ENCODE data around the gene LHFPL3.
A peak's percentile ranks its signal among the peaks of the same experiment; 100 is the strongest.

The LHFPL3 gene

GRCh38 chr7:104415700-104416099 lies 87.3 kb downstream of the LHFPL3 start:
- no peak for DNase-seq (ENCODE audit: low read depth)
- H3K4me3 ChIP-seq (ENCODE audit: low read depth, low read length), result no peak overlapping the region
- TF ChIP-seq, protein P1, sequence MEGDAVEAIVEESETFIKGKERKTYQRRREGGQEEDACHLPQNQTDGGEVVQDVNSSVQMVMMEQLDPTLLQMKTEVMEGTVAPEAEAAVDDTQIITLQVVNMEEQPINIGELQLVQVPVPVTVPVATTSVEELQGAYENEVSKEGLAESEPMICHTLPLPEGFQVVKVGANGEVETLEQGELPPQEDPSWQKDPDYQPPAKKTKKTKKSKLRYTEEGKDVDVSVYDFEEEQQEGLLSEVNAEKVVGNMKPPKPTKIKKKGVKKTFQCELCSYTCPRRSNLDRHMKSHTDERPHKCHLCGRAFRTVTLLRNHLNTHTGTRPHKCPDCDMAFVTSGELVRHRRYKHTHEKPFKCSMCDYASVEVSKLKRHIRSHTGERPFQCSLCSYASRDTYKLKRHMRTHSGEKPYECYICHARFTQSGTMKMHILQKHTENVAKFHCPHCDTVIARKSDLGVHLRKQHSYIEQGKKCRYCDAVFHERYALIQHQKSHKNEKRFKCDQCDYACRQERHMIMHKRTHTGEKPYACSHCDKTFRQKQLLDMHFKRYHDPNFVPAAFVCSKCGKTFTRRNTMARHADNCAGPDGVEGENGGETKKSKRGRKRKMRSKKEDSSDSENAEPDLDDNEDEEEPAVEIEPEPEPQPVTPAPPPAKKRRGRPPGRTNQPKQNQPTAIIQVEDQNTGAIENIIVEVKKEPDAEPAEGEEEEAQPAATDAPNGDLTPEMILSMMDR (IDR thresholded peaks at IDR 0.05; ENCODE audit: control insufficient read depth, extremely low read depth, insufficient read depth), result peak; percentile 22; the same call in 1 of the 2 replicates

DNA sequence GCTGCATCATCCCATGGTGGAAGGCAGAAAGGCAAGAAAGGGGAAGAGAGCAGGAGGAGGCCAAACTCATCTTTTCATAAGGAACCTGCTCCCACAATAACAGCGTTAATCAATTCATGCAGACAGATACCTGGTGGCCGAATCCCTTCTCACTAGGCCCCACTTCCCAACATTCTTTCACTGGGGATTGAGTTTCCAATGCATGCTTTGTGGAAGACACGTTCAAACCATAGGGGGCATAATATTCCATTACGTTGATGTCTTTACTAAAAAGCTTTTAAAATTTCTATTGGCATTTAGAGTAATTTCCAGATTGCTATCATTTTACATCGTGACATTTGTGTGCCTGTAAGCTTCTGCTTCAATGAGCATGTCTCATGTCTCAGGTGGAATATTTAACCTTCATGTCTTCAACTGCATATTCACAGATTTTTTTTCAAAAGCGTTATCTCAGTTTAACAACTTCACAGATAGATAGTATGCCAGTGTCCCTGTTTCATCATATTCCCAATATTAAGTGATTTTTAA lies 88.5 kb downstream of the LHFPL3 start:
- TF ChIP-seq, protein P1 (IDR thresholded peaks at IDR 0.05; ENCODE audit: control insufficient read depth, extremely low read depth, insufficient read depth), result no peak
- no peak for DNase-seq (ENCODE audit: low read depth)

DNA sequence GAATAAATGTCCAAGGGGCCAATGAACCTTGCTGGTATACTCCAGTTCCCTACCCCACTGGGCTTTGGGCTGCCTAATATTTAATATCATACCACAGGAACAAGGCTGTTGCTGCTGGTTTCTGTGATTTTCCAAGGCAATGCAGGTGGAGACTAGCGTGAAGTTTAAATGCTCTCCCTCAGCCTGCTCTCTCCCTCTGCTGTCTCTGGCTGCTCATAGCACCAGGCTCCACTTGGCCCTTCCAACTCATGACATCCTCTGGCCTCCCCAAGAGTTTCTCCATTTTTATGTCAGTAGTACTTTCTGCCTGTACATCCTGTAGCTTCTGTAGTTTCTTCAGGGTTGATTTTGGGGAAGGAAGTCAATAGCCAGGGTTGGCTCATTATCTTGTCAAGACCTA lies 103.5 kb downstream of the LHFPL3 start:
- no peak overlapping the region for H3K4me3 ChIP-seq (ENCODE audit: low read depth, low read length)
- TF ChIP-seq, protein P1 (IDR thresholded peaks at IDR 0.05; ENCODE audit: control insufficient read depth, extremely low read depth, insufficient read depth), result no peak

More for the DNA sequence above, 88.5 kb downstream of the LHFPL3 start:
- H3K4me3 ChIP-seq (ENCODE audit: low read depth, low read length), result no peak overlapping the region

DNA sequence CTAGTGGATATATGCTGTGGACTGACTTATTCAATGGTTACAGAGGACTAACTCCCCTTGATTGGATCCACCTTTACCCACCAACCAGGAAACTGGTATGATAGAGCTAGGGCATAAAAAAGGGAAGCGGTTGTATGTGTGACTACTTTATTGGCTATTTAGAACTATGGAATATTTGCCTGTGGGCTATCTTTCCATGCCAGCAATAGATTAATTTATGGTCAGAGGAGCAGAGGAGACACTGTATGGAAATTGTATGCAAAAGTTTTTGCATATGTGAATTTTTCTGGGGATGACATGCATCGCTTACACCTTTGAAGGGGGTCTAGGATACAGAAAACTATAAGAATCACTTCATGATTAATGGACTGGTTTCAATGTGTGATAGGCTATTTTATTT lies 105.7 kb downstream of the LHFPL3 start:
- TF ChIP-seq, protein P1 (IDR thresholded peaks at IDR 0.05; ENCODE audit: control insufficient read depth, extremely low read depth, insufficient read depth), result no peak
- no peak for DNase-seq (ENCODE audit: low read depth)

More for the DNA sequence above, 103.5 kb downstream of the LHFPL3 start:
- DNase-seq (ENCODE audit: low read depth), result no peak

GRCh38 chr7:104442481-104442880 lies 114.1 kb downstream of the LHFPL3 start:
- TF ChIP-seq, protein P1 (IDR thresholded peaks at IDR 0.05; ENCODE audit: control insufficient read depth, extremely low read depth, insufficient read depth), result no peak
- no peak for DNase-seq (ENCODE audit: low read depth)
- no peak overlapping the region for H3K4me3 ChIP-seq (ENCODE audit: low read depth, low read length)

More for the DNA sequence above, 105.7 kb downstream of the LHFPL3 start:
- no peak overlapping the region for H3K4me3 ChIP-seq (ENCODE audit: low read depth, low read length)

- DNase-seq (ENCODE audit: low read depth), result no peak
- H3K4me3 ChIP-seq (ENCODE audit: low read depth, low read length), result no peak overlapping the region
- TF ChIP-seq, protein P1 (IDR thresholded peaks at IDR 0.05; ENCODE audit: control insufficient read depth, extremely low read depth, insufficient read depth), result no peak
Measured at GRCh38 chr7:104444017-104444416, 115.6 kb downstream of the LHFPL3 start.

DNA sequence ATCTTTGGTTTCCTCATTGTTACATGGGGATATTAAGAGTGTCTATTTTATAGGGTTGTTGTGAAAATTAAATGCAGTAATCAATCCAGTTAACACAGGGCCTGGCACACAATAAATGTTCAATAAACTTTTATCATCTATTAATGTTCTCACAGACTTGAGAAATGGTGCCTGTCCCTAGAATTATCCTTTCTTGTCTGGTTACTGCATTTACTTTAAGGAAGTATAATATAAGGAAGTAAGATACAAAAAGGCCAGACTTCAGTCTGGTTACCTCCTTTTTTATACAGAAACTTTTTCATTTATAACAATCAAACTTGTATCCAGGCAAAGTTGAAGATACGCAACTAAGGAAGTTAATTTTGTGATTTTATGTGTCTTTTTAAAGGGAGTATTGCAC lies 117.0 kb downstream of the LHFPL3 start:
- no peak for DNase-seq (ENCODE audit: low read depth)
- H3K4me3 ChIP-seq (ENCODE audit: low read depth, low read length), result no peak overlapping the region
- TF ChIP-seq, protein P1 (IDR thresholded peaks at IDR 0.05; ENCODE audit: control insufficient read depth, extremely low read depth, insufficient read depth), result no peak
